NOMO-1 treated with DMSO at 0.1 percent for 48 hours (cell line): ENCODE data around the gene RUNX2.

Experiments
- DNase-seq: peaks from one replicate; lab custom pipeline; 2025; ENCODE audit not compliant: unreplicated experiment; lab: John Stamatoyannopoulos, UW

The RUNX2 gene

GRCh38 chr6:45689926-45690615 lies 361.9 kb downstream of the RUNX2 start:
- DNase-seq = no peak

- DNase-seq = no peak
Measured at GRCh38 chr6:45690846-45691245, 362.7 kb downstream of the RUNX2 start.

GRCh38 chr6:45691426-45691825 lies 363.3 kb downstream of the RUNX2 start:
- DNase-seq = no peak

GRCh38 chr6:45692021-45692420 lies 363.9 kb downstream of the RUNX2 start:
- no peak for DNase-seq

- DNase-seq = no peak
Measured at GRCh38 chr6:45696738-45697137, 368.6 kb downstream of the RUNX2 start.

GRCh38 chr6:45697605-45698004 lies 369.5 kb downstream of the RUNX2 start:
- DNase-seq = peak; percentile 83

GRCh38 chr6:45698046-45698445 lies 369.9 kb downstream of the RUNX2 start:
- no peak for DNase-seq

- no peak for DNase-seq
Measured at GRCh38 chr6:45699663-45700062, 371.5 kb downstream of the RUNX2 start.

GRCh38 chr6:45702849-45703739 lies 375.0 kb downstream of the RUNX2 start:
- DNase-seq = no peak

- DNase-seq = no peak
Measured at GRCh38 chr6:45704056-45704800, 376.1 kb downstream of the RUNX2 start.

- DNase-seq = no peak
Measured at GRCh38 chr6:45705137-45705855, 377.2 kb downstream of the RUNX2 start.

GRCh38 chr6:45706319-45706718 lies 378.2 kb downstream of the RUNX2 start:
- DNase-seq = no peak

GRCh38 chr6:45707176-45707575 lies 379.0 kb downstream of the RUNX2 start:
- no peak for DNase-seq

GRCh38 chr6:45709781-45710220 lies 381.7 kb downstream of the RUNX2 start:
- DNase-seq = peak; percentile 77

GRCh38 chr6:45710304-45710821 lies 382.2 kb downstream of the RUNX2 start:
- peak; percentile 74 for DNase-seq

GRCh38 chr6:45712076-45712475 lies 383.9 kb downstream of the RUNX2 start:
- no peak for DNase-seq

- peak; percentile 62 for DNase-seq
Measured at GRCh38 chr6:45712786-45713185, 384.7 kb downstream of the RUNX2 start.
